Stimulated activated CD4-positive, alpha-beta T cell treated with anti-CD3 and anti-CD28 coated beads, Interleukin-2, amount 100 ng/mL, for 48 hours (primary cell): ENCODE data around the gene ZNF616.

ENCODE experiments used
- DNase-seq, 2 donors: peaks; one replicate each; pipeline ENCODE4 v3.0.0-alpha.2; 2020

The ZNF616 gene

GRCh38 chr19:52139252-52140031 is at the start of gene ZNF616:
ZNF616 (minus strand) TSS chr19:52139938; CDS start chr19:52130512, 9,426 bp downstream.
- peak; percentile 59 to 72 for DNase-seq

- DNase-seq, result peak in 1 of 2 donors; percentile 90
Measured at GRCh38 chr19:52188822-52189734, 49.3 kb upstream of the ZNF616 start.

GRCh38 chr19:52187407-52187806 is 47.7 kb upstream of the ZNF616 start:
- DNase-seq, result no peak

GRCh38 chr19:52176574-52176973 is 36.8 kb upstream of the ZNF616 start:
- DNase-seq, result no peak

GRCh38 chr19:52172347-52172746 is 32.6 kb upstream of the ZNF616 start:
- DNase-seq, result no peak

- DNase-seq, result peak; percentile 83 to 89
Measured at GRCh38 chr19:52171321-52172169, 31.8 kb upstream of the ZNF616 start, which contains the start of gene ZNF836. ZNF836 (minus strand) TSS chr19:52171621; CDS start chr19:52168072, 3,549 bp downstream.

- no peak for DNase-seq
Measured at GRCh38 chr19:52170863-52171320, 31.2 kb upstream of the ZNF616 start.

- DNase-seq, result no peak
Measured at GRCh38 chr19:52170304-52170703, 30.6 kb upstream of the ZNF616 start.

GRCh38 chr19:52155596-52156359 is 16.0 kb upstream of the ZNF616 start:
- no peak for DNase-seq

GRCh38 chr19:52148256-52148655 is 8.5 kb upstream of the ZNF616 start:
- DNase-seq, result no peak

GRCh38 chr19:52142001-52142595 is 2.4 kb upstream of the ZNF616 start:
- DNase-seq, result no peak

GRCh38 chr19:52141203-52141602 is 1.5 kb upstream of the ZNF616 start:
- no peak for DNase-seq

GRCh38 chr19:52140032-52140710 is 433 bp upstream of the ZNF616 start:
- DNase-seq, result peak; percentile 97 to 98

- DNase-seq, result no peak
Measured at GRCh38 chr19:52138983-52139251, 821 bp downstream of the ZNF616 start.

GRCh38 chr19:52138278-52138982 is 1.3 kb downstream of the ZNF616 start:
- DNase-seq, result peak; percentile 18 to 19

- no peak for DNase-seq
Measured at GRCh38 chr19:52120286-52120685, 19.5 kb downstream of the ZNF616 start.

- no peak for DNase-seq
Measured at GRCh38 chr19:52115526-52116053, 24.1 kb downstream of the ZNF616 start.

- no peak for DNase-seq
Measured at GRCh38 chr19:52114691-52115090, 25.0 kb downstream of the ZNF616 start.

GRCh38 chr19:52112624-52113023 is 27.1 kb downstream of the ZNF616 start:
- no peak for DNase-seq

- DNase-seq, result no peak
Measured at GRCh38 chr19:52110780-52111179, 29.0 kb downstream of the ZNF616 start.
